ENCODE data around the gene GREM2. TPM values are rescaled to one million over a fixed set of nuclear protein-coding genes. Genes with fewer than 3 reads are reported as not detected.

The GREM2 gene
- total RNA-seq, 1 donor from 2014 or later, result 3.7 TPM

DNA sequence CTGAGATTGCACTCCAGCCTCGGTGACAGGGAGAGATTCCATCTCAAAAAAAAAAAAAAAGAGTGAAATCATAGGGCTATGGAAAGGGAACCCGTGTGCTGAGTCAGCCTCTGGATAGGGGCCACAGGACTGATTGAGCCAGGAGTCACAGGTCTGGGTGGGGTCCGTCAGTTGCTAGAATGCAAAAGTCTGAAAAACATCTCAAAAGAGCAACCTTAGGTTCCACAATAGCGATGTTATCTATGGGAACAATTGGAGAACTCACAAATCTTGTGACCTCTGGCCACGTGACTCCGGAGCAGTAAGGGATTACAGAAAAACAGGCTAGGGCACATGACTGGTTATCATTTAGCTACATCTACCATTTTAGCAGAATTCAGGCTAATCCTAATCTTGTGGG, 32.8 kb upstream of the GREM2 start:
- no peak for DNase-seq
- TF ChIP-seq, protein P1, sequence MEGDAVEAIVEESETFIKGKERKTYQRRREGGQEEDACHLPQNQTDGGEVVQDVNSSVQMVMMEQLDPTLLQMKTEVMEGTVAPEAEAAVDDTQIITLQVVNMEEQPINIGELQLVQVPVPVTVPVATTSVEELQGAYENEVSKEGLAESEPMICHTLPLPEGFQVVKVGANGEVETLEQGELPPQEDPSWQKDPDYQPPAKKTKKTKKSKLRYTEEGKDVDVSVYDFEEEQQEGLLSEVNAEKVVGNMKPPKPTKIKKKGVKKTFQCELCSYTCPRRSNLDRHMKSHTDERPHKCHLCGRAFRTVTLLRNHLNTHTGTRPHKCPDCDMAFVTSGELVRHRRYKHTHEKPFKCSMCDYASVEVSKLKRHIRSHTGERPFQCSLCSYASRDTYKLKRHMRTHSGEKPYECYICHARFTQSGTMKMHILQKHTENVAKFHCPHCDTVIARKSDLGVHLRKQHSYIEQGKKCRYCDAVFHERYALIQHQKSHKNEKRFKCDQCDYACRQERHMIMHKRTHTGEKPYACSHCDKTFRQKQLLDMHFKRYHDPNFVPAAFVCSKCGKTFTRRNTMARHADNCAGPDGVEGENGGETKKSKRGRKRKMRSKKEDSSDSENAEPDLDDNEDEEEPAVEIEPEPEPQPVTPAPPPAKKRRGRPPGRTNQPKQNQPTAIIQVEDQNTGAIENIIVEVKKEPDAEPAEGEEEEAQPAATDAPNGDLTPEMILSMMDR (IDR thresholded peaks at IDR 0.05; ENCODE audit: partially characterized antibody, unreplicated experiment), result no peak
- peaks cover 1% of the 10 kb centered on the region for H3K9me3 Mint-ChIP-seq (ENCODE audit: unreplicated experiment)

DNA sequence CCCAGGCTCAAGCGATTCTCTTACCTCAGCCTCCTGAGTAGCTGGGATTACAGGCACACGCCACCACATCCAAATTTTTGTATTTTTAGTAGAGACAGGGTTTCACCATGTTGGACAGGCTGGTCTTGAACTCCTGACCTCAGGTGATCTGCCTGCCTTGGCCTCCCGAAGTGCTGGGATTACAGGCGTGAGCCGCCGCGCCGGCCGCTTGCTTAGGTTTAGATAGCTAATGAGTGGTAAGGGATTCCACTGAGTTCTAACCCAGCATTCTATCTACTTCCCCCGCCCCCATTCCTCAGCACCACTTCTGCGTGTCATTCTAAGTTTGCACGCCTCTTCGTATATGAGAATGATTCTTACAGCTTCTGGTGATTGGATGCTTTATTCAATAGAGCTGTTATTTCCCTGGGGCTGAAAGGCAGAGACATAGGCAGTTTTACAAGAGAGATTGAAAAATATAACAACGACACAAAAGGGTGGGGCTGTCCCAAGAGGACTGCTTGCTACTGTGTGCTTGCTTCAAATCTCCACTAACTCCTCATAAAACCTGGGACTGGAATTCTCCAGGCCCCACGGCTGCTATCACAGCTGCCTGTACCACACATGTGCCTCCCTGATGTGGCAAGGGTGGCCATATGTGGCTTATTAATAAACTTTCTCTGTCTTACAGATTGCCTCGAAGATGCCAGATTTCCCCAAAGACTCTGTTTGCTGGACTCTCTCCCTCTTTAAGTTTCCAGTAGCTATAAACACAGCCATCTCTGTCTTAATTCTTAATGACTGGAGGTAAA, 23.7 kb upstream of the GREM2 start:
- Mint-ChIP-seq H3K4me3 (ENCODE audit: unreplicated experiment) (no peak overlapping the region), H3K36me3 (ENCODE audit: unreplicated experiment) (peaks cover 6% of the 10 kb centered on the region), H3K27me3 (ENCODE audit: unreplicated experiment) (no peaks in the 10 kb centered on the region), H3K27ac (ENCODE audit: unreplicated experiment) (peak overlapping the region; percentile 34), H3K4me1 (ENCODE audit: low read depth, unreplicated experiment) (peaks cover 7% of the 10 kb centered on the region), H3K9me3 (ENCODE audit: unreplicated experiment) (peaks cover 2% of the 10 kb centered on the region)
- no peak for DNase-seq
- TF ChIP-seq, protein P1 (IDR thresholded peaks at IDR 0.05; ENCODE audit: partially characterized antibody, unreplicated experiment), result no peak

More for the DNA sequence above, 32.8 kb upstream of the GREM2 start:
- H3K36me3 Mint-ChIP-seq (ENCODE audit: unreplicated experiment), result no peaks in the 10 kb centered on the region
- peaks cover 2% of the 10 kb centered on the region for H3K27me3 Mint-ChIP-seq (ENCODE audit: unreplicated experiment)
- H3K4me1 Mint-ChIP-seq (ENCODE audit: low read depth, unreplicated experiment), result no peaks in the 10 kb centered on the region
- H3K4me3 Mint-ChIP-seq (ENCODE audit: unreplicated experiment), result no peak overlapping the region
- H3K27ac Mint-ChIP-seq (ENCODE audit: unreplicated experiment), result no peak overlapping the region

DNA sequence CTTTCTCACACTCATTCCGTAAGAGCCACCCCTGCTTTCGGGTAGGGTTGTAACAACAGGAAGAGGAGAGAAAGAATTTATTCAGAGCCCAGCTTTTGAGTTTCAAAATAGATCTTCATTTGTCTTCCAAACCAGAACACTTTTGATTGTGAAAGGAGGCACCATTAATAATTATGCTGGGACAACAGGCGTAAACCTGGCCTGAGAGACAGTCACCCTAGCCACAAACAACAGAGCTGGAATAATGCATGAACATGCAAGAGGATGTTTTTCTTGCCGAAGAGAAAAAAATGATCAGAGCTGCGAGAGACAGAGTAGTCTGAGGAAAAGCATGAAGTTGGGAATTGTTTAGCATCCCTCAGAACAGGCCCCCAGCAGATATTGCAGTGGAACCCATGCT, 18.5 kb upstream of the GREM2 start:
- no peaks in the 10 kb centered on the region for H3K36me3 Mint-ChIP-seq (ENCODE audit: unreplicated experiment)
- peaks cover 8% of the 10 kb centered on the region for H3K4me1 Mint-ChIP-seq (ENCODE audit: low read depth, unreplicated experiment)
- TF ChIP-seq, protein P1 (IDR thresholded peaks at IDR 0.05; ENCODE audit: partially characterized antibody, unreplicated experiment), result no peak
- H3K27ac Mint-ChIP-seq (ENCODE audit: unreplicated experiment), result no peak overlapping the region
- peaks cover 2% of the 10 kb centered on the region for H3K27me3 Mint-ChIP-seq (ENCODE audit: unreplicated experiment)
- peaks cover 2% of the 10 kb centered on the region for H3K9me3 Mint-ChIP-seq (ENCODE audit: unreplicated experiment)
- DNase-seq, result no peak
- H3K4me3 Mint-ChIP-seq (ENCODE audit: unreplicated experiment), result no peak overlapping the region

DNA sequence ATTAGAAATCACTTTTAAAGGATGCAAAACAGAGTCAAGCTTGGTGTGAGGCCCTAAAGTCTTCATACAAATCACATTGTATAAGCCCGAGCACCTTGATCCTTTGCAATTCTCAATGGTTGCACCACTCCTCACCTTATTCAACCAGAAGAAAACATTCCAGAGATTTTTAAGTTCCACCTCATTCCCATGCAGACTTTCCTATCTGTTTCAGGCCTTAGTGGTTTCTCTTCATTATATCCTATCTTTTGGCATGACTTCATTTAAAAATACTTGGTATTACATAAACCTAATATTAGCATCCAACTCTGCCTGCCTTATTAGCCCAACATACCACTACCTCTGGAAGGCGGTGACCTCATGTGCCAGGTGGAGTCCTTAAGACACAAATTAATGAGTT, 9.3 kb upstream of the GREM2 start:
- H3K36me3 Mint-ChIP-seq (ENCODE audit: unreplicated experiment), result no peaks in the 10 kb centered on the region
- no peak for DNase-seq
- no peak overlapping the region for H3K4me3 Mint-ChIP-seq (ENCODE audit: unreplicated experiment)
- TF ChIP-seq, protein P1 (IDR thresholded peaks at IDR 0.05; ENCODE audit: partially characterized antibody, unreplicated experiment), result no peak
- H3K4me1 Mint-ChIP-seq (ENCODE audit: low read depth, unreplicated experiment), result peaks cover 33% of the 10 kb centered on the region
- H3K9me3 Mint-ChIP-seq (ENCODE audit: unreplicated experiment), result peaks cover 8% of the 10 kb centered on the region
- peaks cover 6% of the 10 kb centered on the region for H3K27me3 Mint-ChIP-seq (ENCODE audit: unreplicated experiment)
- H3K27ac Mint-ChIP-seq (ENCODE audit: unreplicated experiment), result peak overlapping the region; percentile 59

DNA sequence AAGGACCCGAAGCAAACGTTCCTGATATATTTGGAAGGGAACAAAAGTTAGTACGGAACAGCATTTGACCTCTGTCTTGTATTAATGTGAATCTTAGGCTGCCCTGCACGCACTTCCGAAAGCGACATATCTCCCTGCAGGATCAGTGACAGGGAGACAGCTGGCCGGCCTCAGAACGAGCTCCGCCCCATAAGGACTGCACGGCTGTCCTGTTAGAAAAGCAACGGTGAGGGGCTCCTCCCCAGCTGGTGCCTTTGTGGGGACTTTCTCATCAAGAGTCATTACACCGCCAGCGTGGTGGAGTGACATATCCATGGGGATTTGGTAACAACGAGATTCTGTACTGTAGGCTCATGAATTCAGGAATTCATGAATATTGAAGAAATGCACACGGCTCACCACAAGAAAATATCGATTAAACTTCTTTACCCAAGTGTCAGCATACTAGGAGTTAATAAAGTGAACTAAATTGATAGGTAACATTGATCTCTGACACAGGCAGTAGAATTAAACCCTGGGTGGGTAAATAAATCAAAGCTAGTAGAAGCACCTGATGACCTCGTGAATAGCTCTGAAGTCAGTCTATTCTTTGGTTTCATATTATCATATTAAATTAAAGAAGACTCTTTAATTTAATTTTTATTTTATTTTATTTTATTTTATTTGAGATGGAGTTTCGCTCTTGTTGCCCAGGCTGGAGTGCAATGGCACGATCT, 8.1 kb upstream of the GREM2 start:
- Mint-ChIP-seq H3K27me3 (ENCODE audit: unreplicated experiment) (peaks cover 6% of the 10 kb centered on the region), H3K4me1 (ENCODE audit: low read depth, unreplicated experiment) (peaks cover 43% of the 10 kb centered on the region), H3K36me3 (ENCODE audit: unreplicated experiment) (no peaks in the 10 kb centered on the region), H3K4me3 (ENCODE audit: unreplicated experiment) (peak overlapping the region; percentile 78), H3K27ac (ENCODE audit: unreplicated experiment) (peak overlapping the region; percentile 99), H3K9me3 (ENCODE audit: unreplicated experiment) (peaks cover 8% of the 10 kb centered on the region)
- TF ChIP-seq, protein P1 (IDR thresholded peaks at IDR 0.05; ENCODE audit: partially characterized antibody, unreplicated experiment), result no peak
- DNase-seq, result peak; percentile 91

Measured in glutamatergic neuron (in vitro differentiated cells).